Stimulated activated CD4-positive, alpha-beta T cell treated with anti-CD3 and anti-CD28 coated beads, Interleukin-4, amount 100 ng/mL, for 4 hours (primary cell): ENCODE results near the gene PRIMA1.

Experiments used
- DNase-seq, 2 experiments: peaks; one replicate each; pipeline ENCODE4 v3.0.0-alpha.2; 2020

The PRIMA1 gene

GRCh38 chr14:93793555-93794324 lies 5.5 kb upstream of the PRIMA1 start:
- no peak for DNase-seq

GRCh38 chr14:93792391-93792790 lies 4.1 kb upstream of the PRIMA1 start:
- DNase-seq: no peak

GRCh38 chr14:93790966-93791365 lies 2.7 kb upstream of the PRIMA1 start:
- no peak for DNase-seq

- DNase-seq: no peak
Observed at GRCh38 chr14:93789228-93790130, 1.2 kb upstream of the PRIMA1 start.

- no peak for DNase-seq
Observed at GRCh38 chr14:93788543-93789227, 400 bp upstream of the PRIMA1 start.

- DNase-seq: no peak
Observed at GRCh38 chr14:93787465-93788292, 606 bp downstream of the PRIMA1 start.

GRCh38 chr14:93785423-93785822 lies 2.9 kb downstream of the PRIMA1 start:
- DNase-seq: no peak

GRCh38 chr14:93784878-93785277 lies 3.4 kb downstream of the PRIMA1 start:
- no peak for DNase-seq

GRCh38 chr14:93780813-93781400 lies 7.4 kb downstream of the PRIMA1 start:
- DNase-seq: no peak

GRCh38 chr14:93778856-93779629 lies 9.2 kb downstream of the PRIMA1 start:
- no peak for DNase-seq

- DNase-seq: no peak
Observed at GRCh38 chr14:93778453-93778852, 9.8 kb downstream of the PRIMA1 start.

GRCh38 chr14:93775744-93776143 lies 12.5 kb downstream of the PRIMA1 start:
- DNase-seq: no peak

GRCh38 chr14:93775158-93775557 lies 13.1 kb downstream of the PRIMA1 start:
- DNase-seq: no peak

GRCh38 chr14:93772263-93772662 lies 16.0 kb downstream of the PRIMA1 start:
- DNase-seq: no peak

GRCh38 chr14:93765970-93766369 lies 22.3 kb downstream of the PRIMA1 start:
- no peak for DNase-seq

GRCh38 chr14:93765155-93765554 lies 23.1 kb downstream of the PRIMA1 start:
- DNase-seq: no peak

- no peak for DNase-seq
Observed at GRCh38 chr14:93764211-93764659, 24.1 kb downstream of the PRIMA1 start.

- no peak for DNase-seq
Observed at GRCh38 chr14:93759719-93760307, 28.5 kb downstream of the PRIMA1 start.

- no peak for DNase-seq
Observed at GRCh38 chr14:93757206-93757605, 31.1 kb downstream of the PRIMA1 start.

- DNase-seq: no peak
Observed at GRCh38 chr14:93753647-93754046, 34.6 kb downstream of the PRIMA1 start.
